HEK293 (cell line): ENCODE measurements around the gene RALA.

ENCODE experiments used
- CTCF ChIA-PET: fragments of 350-600 bp; formaldehyde crosslinking; extraction: SDS; loops from one replicate; lab custom pipeline; 2021; ENCODE audit warnings: antibody characterized with exemption; lab: Yijun Ruan, JAX
- POLR2A ChIA-PET: fragments of 300-600 bp; formaldehyde crosslinking; extraction: SDS; loops from one replicate; lab custom pipeline; 2020; ENCODE audit warnings: antibody characterized with exemption, inconsistent platforms; lab: Yijun Ruan, JAX
- H3K27ac ChIP-seq: fragments of 200-500 bp; sonication (Bioruptor generic); 2 replicates; pipeline ENCODE4 v1.5.1; 2014; ENCODE audit warnings: low read depth, low read length, control low read depth, inconsistent platforms; ENCODE audit errors: extremely low read depth
- H3K36me3 ChIP-seq, 2 experiments: fragments of 200-500 bp in 1 of 2; sonication (Bioruptor generic) in 1 of 2; 1 replicate in 1 of 2; 2 replicates in 1 of 2; pipeline ENCODE4 v1.5.1; 2014 to 2017; ENCODE audit warnings: inconsistent platforms in 2 of 2, low read length in 2 of 2; ENCODE audit not compliant: control insufficient read depth in 2 of 2, insufficient read depth in 1 of 2
- H3K4me1 ChIP-seq: fragments of 200-500 bp; sonication (Bioruptor generic); 2 replicates; pipeline ENCODE4 v1.5.1; 2014; ENCODE audit warnings: mild to moderate bottlenecking, low read length, inconsistent platforms; ENCODE audit not compliant: control insufficient read depth, insufficient read depth
- H3K4me3 ChIP-seq: 2 replicates; pipeline ENCODE4 v1.5.1; 2011; ENCODE audit warnings: low read depth, mild to moderate bottlenecking, control low read depth, low read length, moderate library complexity
- H3K9me3 ChIP-seq: fragments of 200-500 bp; sonication (Bioruptor generic); 2 replicates; pipeline ENCODE4 v1.5.1; 2014; ENCODE audit warnings: low read depth, low read length, inconsistent platforms; ENCODE audit not compliant: control insufficient read depth, insufficient read depth
- HOXC10 ChIP-seq: sonication (generic); formaldehyde crosslinking; IDR thresholded peaks from 2 replicates; pipeline ENCODE4 v1.8.1; 2023; ENCODE audit warnings: mild to moderate bottlenecking, missing genetic modification reagents
- IKZF3 ChIP-seq: fragments of 450-650 bp; IDR thresholded peaks from 2 replicates; pipeline ENCODE4 v1.5.0; 2018; ENCODE audit warnings: missing biosample characterization, mild to moderate bottlenecking, missing genetic modification characterization, moderate library complexity
- KLF10 ChIP-seq: fragments of 450-650 bp; IDR thresholded peaks from 2 replicates; pipeline ENCODE4 v1.5.1; 2018; ENCODE audit warnings: missing biosample characterization, mild to moderate bottlenecking, missing genetic modification characterization
- MZF1 ChIP-seq: fragments of 450-650 bp; formaldehyde crosslinking; IDR thresholded peaks from 2 replicates; pipeline ENCODE4 v1.5.1; 2017; ENCODE audit warnings: missing biosample characterization, missing genetic modification characterization, borderline replicate concordance
- YY1 ChIP-seq: fragments of 450-650 bp; formaldehyde crosslinking; IDR thresholded peaks from 2 replicates; pipeline ENCODE4 v1.5.1; 2018; ENCODE audit warnings: missing biosample characterization, missing genetic modification characterization
- ZFHX2 ChIP-seq: fragments of 450-650 bp; formaldehyde crosslinking; conservative IDR thresholded peaks from 2 replicates; pipeline ENCODE4 v1.5.1; 2016; ENCODE audit warnings: missing biosample characterization, missing genetic modification characterization
- ZFP37 ChIP-seq: fragments of 450-650 bp; formaldehyde crosslinking; IDR thresholded peaks from 2 replicates; pipeline ENCODE4 v1.5.1; 2016; ENCODE audit warnings: missing biosample characterization, missing genetic modification characterization
- ZNF214 ChIP-seq: fragments of 450-650 bp; formaldehyde crosslinking; IDR thresholded peaks from 2 replicates; pipeline ENCODE4 v1.5.1; 2017; ENCODE audit warnings: missing biosample characterization, mild to moderate bottlenecking, missing genetic modification characterization, borderline replicate concordance
- ZNF221 ChIP-seq: fragments of 450-650 bp; formaldehyde crosslinking; IDR thresholded peaks from 2 replicates; pipeline ENCODE4 v1.5.1; 2017; ENCODE audit warnings: missing biosample characterization, missing genetic modification characterization, borderline replicate concordance
- ZNF223 ChIP-seq: fragments of 450-650 bp; formaldehyde crosslinking; IDR thresholded peaks from 2 replicates; pipeline ENCODE4 v1.5.1; 2016; ENCODE audit warnings: missing biosample characterization, missing genetic modification characterization
- ZNF530 ChIP-seq: fragments of 450-650 bp; formaldehyde crosslinking; IDR thresholded peaks from 2 replicates; pipeline ENCODE4 v1.5.1; 2016; ENCODE audit warnings: low read depth, missing biosample characterization, missing genetic modification characterization
- ZNF560 ChIP-seq: fragments of 450-650 bp; formaldehyde crosslinking; IDR thresholded peaks from 2 replicates; pipeline ENCODE4 v1.5.1; 2017; ENCODE audit warnings: missing biosample characterization, missing genetic modification characterization, borderline replicate concordance
- ZNF76 ChIP-seq: fragments of 450-650 bp; formaldehyde crosslinking; IDR thresholded peaks from 2 replicates; pipeline ENCODE4; 2016; ENCODE audit warnings: low read depth, missing biosample characterization, missing genetic modification characterization, borderline replicate concordance
- TF ChIP-seq, protein P1 (sequence below): fragments of 450-650 bp; formaldehyde crosslinking; IDR thresholded peaks from 2 replicates; pipeline ENCODE4 v1.5.1; 2016; ENCODE audit warnings: missing biosample characterization, missing genetic modification characterization
- TF ChIP-seq, protein P2 (sequence below): fragments of 450-650 bp; formaldehyde crosslinking; IDR thresholded peaks from 2 replicates; pipeline ENCODE4 v1.5.1; 2016; ENCODE audit warnings: missing biosample characterization, missing genetic modification characterization
- TF ChIP-seq, protein P3 (sequence below): fragments of 450-650 bp; formaldehyde crosslinking; optimal IDR thresholded peaks from 2 replicates; pipeline ENCODE3; 2016; ENCODE audit warnings: missing biosample characterization, mild to moderate bottlenecking, missing genetic modification characterization
- TF ChIP-seq, protein P4 (sequence below): sonication (generic); formaldehyde crosslinking; IDR thresholded peaks from 2 replicates; pipeline ENCODE4 v1.8.1; 2022; ENCODE audit warnings: mild to moderate bottlenecking, moderate library complexity, missing genetic modification reagents
- TF ChIP-seq, protein P5 (sequence below): fragments of 450-650 bp; formaldehyde crosslinking; IDR thresholded peaks from 2 replicates; pipeline ENCODE4 v1.5.1; 2017; ENCODE audit warnings: missing biosample characterization, mild to moderate bottlenecking, missing genetic modification characterization, moderate library complexity

RALA gene

DNA sequence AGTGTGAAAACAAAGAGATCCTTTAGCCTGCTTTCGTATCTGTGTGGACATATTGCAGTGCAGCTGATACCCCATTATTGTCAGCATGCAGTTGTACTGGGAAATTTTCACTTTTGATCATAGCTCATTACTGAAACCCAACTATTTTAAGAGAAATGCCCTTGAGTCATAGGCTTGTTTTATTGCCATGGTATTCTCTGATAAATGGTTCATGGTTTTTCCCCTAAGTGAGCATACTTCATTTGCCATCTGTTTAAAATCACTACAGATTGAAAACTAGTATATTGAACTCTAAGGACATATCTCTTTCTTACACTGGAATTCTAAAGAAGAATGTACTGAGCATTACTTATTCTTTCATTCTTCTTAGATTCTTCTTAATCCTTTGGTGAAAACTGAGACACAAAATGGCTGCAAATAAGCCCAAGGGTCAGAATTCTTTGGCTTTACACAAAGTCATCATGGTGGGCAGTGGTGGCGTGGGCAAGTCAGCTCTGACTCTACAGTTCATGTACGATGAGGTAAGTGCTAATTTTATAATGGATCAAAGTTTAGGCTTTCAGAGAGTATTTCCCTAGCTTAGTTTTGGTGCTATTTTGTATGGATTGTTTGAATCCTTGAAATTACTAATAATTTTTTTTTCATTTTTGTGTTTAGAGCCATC is 63.0 kb downstream of the RALA start (continued):
- TF ChIP-seq YY1 (tag by site-specific recombination) (no peak), ZNF221 (tag by site-specific recombination) (no peak), MZF1 (tag by site-specific recombination) (no peak), ZNF76 (tag by site-specific recombination) (no peak), ZNF223 (tag by site-specific recombination) (no peak)
- TF ChIP-seq, protein P1, sequence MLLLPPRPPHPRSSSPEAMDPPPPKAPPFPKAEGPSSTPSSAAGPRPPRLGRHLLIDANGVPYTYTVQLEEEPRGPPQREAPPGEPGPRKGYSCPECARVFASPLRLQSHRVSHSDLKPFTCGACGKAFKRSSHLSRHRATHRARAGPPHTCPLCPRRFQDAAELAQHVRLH (tag by site-specific recombination) = no peak
- TF ChIP-seq, protein P2, sequence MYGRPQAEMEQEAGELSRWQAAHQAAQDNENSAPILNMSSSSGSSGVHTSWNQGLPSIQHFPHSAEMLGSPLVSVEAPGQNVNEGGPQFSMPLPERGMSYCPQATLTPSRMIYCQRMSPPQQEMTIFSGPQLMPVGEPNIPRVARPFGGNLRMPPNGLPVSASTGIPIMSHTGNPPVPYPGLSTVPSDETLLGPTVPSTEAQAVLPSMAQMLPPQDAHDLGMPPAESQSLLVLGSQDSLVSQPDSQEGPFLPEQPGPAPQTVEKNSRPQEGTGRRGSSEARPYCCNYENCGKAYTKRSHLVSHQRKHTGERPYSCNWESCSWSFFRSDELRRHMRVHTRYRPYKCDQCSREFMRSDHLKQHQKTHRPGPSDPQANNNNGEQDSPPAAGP (tag by site-specific recombination) = no peak

DNA sequence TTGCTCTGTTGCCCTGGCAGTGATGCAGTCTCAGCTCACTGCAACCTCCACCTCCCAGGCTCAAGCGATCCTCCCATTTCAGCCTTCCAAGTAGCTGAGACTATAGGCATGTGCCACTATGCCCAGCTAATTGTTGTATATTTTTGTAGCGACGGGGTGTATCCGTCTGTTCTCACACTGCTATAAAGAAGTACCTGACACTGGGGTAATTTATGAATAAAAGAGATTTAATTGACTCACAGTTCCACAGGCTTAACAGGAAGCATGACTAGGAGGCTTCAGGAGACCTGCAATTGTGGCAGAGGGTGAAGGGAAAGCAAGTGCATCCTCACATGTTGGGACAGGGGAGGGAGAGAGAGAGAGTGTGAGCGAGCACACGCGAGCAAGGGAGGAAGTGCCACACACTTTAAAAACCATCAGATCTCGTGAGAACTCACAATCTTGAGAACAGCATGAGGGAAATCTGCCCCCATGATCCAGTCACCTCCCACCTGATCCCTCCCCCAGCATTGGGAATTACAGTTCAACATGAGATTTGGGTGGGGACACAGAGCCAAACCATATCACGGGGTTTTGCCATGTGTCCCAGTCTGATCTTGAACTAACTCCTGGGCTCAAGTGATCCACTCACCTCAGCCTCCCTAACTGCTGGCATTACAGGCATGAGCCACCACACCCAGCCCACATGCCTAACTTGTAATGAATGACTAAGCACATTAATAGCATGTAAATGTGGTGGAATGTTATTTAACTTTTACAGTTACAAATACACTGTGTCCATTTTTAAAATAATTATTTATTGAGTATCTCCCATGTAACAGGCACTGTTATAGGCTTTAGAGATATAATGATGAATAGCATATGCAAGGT is 65.5 kb downstream of the RALA start:
- Histone ChIP-seq H3K9me3 (no peaks in the 10 kb centered on the region), H3K4me1 (no peaks in the 10 kb centered on the region), H3K4me3 (no peak overlapping the region), H3K27ac (no peak overlapping the region), H3K36me3 (peaks cover 5 to 17% of the 10 kb centered on the region in 2 experiments; a peak in 2 of 3 replicates)
- TF ChIP-seq, protein P3, sequence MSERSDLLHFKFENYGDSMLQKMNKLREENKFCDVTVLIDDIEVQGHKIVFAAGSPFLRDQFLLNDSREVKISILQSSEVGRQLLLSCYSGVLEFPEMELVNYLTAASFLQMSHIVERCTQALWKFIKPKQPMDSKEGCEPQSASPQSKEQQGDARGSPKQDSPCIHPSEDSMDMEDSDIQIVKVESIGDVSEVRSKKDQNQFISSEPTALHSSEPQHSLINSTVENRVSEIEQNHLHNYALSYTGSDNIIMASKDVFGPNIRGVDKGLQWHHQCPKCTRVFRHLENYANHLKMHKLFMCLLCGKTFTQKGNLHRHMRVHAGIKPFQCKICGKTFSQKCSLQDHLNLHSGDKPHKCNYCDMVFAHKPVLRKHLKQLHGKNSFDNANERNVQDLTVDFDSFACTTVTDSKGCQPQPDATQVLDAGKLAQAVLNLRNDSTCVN (tag by site-specific recombination) = no peak
- TF ChIP-seq, protein P4, sequence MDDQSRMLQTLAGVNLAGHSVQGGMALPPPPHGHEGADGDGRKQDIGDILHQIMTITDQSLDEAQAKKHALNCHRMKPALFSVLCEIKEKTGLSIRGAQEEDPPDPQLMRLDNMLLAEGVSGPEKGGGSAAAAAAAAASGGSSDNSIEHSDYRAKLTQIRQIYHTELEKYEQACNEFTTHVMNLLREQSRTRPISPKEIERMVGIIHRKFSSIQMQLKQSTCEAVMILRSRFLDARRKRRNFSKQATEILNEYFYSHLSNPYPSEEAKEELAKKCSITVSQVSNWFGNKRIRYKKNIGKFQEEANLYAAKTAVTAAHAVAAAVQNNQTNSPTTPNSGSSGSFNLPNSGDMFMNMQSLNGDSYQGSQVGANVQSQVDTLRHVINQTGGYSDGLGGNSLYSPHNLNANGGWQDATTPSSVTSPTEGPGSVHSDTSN = no peak
- TF ChIP-seq ZNF214 (tag by site-specific recombination) (no peak), ZFP37 (tag by site-specific recombination) (no peak)
- ChIA-PET POLR2A (interaction anchor here (0.8 kb wide), 1 partner anchor 44 kb away, joined by 5 read pairs; no protein-coding TSS in a partner anchor), CTCF (interaction anchor here (0.7 to 1.0 kb wide), 3 partner anchors 58 to 1354 kb away, joined by 5 to 9 read pairs (median 5); no protein-coding TSS in a partner anchor)

DNA sequence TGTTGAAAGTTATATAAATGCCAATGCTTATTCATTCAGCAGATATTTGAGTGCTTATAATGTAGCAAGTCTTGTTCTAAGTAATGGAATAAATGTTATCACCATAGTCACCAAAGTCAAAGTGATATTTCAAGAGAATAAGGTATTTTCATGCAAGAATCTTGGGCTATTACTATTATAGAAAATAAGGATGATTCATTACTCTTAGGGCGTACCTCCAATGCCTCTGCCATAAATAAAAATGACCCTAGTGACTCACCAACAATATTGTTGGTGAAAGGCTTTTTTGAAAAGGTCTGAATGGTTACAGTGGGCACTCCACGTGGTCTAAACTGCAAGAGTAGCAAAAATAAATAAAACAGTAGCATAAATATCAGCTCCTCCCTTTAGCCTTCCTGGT is 68.4 kb downstream of the RALA start:
- Histone ChIP-seq H3K27ac (no peak overlapping the region), H3K9me3 (no peaks in the 10 kb centered on the region), H3K4me3 (no peak overlapping the region), H3K36me3 (peaks cover 10 to 23% of the 10 kb centered on the region in 2 experiments; a peak in 2 of 3 replicates), H3K4me1 (no peaks in the 10 kb centered on the region)
- TF ChIP-seq ZNF560 (no peak), KLF10 (tag by site-specific recombination) (no peak), ZFHX2 (tag by site-specific recombination) (no peak), HOXC10 (CRISPR knock-in tag) (no peak), ZNF530 (tag by site-specific recombination) (no peak), IKZF3 (no peak)
- TF ChIP-seq, protein P5, sequence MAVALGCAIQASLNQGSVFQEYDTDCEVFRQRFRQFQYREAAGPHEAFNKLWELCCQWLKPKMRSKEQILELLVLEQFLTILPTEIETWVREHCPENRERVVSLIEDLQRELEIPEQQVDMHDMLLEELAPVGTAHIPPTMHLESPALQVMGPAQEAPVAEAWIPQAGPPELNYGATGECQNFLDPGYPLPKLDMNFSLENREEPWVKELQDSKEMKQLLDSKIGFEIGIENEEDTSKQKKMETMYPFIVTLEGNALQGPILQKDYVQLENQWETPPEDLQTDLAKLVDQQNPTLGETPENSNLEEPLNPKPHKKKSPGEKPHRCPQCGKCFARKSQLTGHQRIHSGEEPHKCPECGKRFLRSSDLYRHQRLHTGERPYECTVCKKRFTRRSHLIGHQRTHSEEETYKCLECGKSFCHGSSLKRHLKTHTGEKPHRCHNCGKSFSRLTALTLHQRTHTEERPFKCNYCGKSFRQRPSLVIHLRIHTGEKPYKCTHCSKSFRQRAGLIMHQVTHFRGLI (tag by site-specific recombination) = no peak
- CTCF ChIA-PET = no interaction called here
- POLR2A ChIA-PET = no interaction called here
